Cerebellar cortex (tissue), 1 donor: ENCODE measurements around the gene SGF29.
"Not testable (repeated sequence)": the region's sequence is repeated elsewhere in the genome, so short reads cannot be mapped to it uniquely, and the experiment has no call there.

ENCODE experiments used
- DNase-seq: peaks from one replicate; pipeline ENCODE4 v3.0.0-alpha.2; 2015; ENCODE audit warnings: low spot score

SGF29 gene

GRCh38 chr16:28566233-28566925, 12.7 kb downstream of the SGF29 start:
- not testable (repeated sequence) for DNase-seq

- no peak for DNase-seq
Measured at GRCh38 chr16:28567292-28567691, 13.6 kb downstream of the SGF29 start.

- DNase-seq = no peak
Measured at GRCh38 chr16:28569021-28569420, 15.3 kb downstream of the SGF29 start.

- DNase-seq = no peak
Measured at GRCh38 chr16:28569968-28570752, 16.4 kb downstream of the SGF29 start.

GRCh38 chr16:28572696-28573510, 19.2 kb downstream of the SGF29 start:
- peak; percentile 55 for DNase-seq

- DNase-seq = no peak
Measured at GRCh38 chr16:28573738-28574718, 20.3 kb downstream of the SGF29 start.

- DNase-seq = no peak
Measured at GRCh38 chr16:28574925-28575324, 21.2 kb downstream of the SGF29 start.

GRCh38 chr16:28575446-28576109, 21.9 kb downstream of the SGF29 start:
- no peak for DNase-seq

GRCh38 chr16:28580726-28581315, 27.1 kb downstream of the SGF29 start:
- DNase-seq = no peak

GRCh38 chr16:28585674-28586073, 32.0 kb downstream of the SGF29 start:
- DNase-seq = no peak

- DNase-seq = no peak
Measured at GRCh38 chr16:28586466-28586865, 32.7 kb downstream of the SGF29 start.

- DNase-seq = no peak
Measured at GRCh38 chr16:28587386-28587785, 33.7 kb downstream of the SGF29 start.

GRCh38 chr16:28589069-28589468, 35.3 kb downstream of the SGF29 start:
- DNase-seq = no peak

- no peak for DNase-seq
Measured at GRCh38 chr16:28589930-28590329, 36.2 kb downstream of the SGF29 start.

GRCh38 chr16:28590384-28591340, 36.9 kb downstream of the SGF29 start:
- no peak for DNase-seq

- DNase-seq = no peak
Measured at GRCh38 chr16:28591355-28591754, 37.6 kb downstream of the SGF29 start.

GRCh38 chr16:28592511-28592910, 38.8 kb downstream of the SGF29 start:
- DNase-seq = no peak

- DNase-seq = no peak
Measured at GRCh38 chr16:28592979-28593553, 39.3 kb downstream of the SGF29 start.

- not testable (repeated sequence) for DNase-seq
Measured at GRCh38 chr16:28595451-28595850, 41.7 kb downstream of the SGF29 start.
